Fibroblast of the conjunctiva (primary cell): ENCODE results near the gene TLE1.
"Not testable (repeated sequence)": the region's sequence is repeated elsewhere in the genome, so short reads cannot be mapped to it uniquely, and the experiment has no call there.

Experiments
- DNase-seq: peaks from one replicate; pipeline ENCODE4 v3.0.0-alpha.2; 2010; ENCODE audit warnings: low read depth

The TLE1 gene

DNA sequence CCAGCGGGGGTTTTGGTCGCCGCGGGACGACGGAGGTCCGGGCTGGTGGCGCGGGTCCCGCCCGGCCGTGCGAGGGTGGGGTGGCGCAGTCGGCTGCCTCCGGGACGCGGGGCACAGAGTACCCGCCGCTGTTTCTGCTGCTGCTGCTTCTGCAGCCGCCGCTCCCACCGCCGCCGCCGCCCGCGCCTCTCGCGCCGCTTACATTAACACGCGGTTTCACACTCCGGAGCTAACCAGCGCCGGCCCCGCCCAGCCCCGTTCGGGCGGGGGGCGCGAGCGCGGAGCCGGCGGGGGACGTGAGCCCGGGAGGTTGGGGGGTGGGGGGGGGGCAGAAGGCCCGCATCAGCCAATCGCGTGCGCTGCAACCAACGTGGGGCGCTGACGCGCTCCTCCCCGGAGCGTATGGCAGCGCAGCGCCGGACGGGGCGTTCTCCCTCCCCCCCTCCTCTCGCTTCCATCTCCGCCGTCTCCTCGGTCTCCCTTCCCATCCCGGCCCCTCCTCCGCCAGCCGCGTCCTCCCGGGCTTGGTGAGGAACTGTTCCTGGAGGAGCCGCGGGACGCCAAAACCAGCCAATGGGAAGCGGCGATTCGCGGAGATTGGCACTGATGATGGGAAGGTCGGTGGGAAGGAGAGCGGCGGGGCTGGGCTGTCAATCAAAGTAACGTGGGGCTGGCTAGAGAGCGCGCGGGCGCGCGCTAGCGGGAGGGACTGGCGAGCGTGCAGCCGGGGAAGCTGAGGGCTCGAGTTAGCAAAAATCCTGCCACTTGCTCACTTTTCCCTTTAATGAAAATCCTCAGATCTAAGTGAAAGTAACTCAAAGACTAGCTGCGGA lies at the start of gene TLE1:
TLE1 (minus strand) TSS at position 205 of the 833 bp plus-strand sequence. CDS start 1,307 bp downstream, outside the sequence.
- peak; percentile 98 for DNase-seq

DNA sequence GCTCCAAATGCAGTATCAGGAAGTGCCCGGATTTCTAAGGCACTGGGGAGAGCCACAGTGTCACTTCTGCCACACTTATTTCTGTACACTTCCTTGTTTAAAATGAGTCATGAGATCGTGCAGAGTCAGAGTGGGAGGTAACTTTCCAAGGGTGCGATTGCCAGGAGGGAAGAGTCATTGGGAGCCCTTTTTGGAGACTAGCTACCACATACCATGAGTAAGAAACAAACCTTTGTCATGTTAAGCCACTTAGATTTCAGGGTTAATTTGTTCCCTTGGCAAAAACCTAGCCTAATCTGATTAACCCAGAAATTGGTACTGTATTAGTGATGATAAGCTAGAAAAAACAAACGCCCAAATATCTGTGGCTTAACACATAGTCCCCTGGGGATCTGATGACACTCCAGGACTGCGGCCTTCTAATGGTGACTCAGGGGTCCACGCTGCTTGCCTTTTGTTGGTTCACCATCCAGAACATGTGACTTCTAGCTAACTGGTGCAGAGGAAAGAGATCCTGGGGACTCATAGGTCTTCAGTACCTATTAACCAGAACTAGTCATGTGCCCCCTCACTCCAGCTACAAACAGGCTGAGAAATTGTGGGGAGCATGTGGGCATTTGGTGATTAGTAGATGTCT lies 48.6 kb upstream of the TLE1 start:
- peak; percentile 18 for DNase-seq

DNA sequence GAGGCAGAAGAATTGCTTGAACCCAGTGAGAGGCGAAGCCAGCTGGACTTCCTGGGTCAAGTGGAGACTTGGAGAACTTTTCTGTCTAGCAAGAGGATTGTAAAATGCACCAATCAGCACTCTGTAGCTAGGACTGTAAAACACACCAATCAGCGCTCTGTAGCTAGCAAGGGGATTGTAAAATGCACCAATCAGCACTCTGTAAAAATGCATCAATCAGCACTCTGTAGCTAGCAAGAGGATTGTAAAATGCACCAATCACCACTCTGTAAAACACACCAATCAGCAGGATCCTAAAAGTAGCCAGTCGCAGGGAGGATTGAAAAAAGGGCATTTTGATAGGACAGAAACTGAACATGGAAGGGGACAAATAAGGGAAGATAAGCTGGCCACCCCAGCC lies 41.2 kb upstream of the TLE1 start:
- DNase-seq, result not testable (repeated sequence)

DNA sequence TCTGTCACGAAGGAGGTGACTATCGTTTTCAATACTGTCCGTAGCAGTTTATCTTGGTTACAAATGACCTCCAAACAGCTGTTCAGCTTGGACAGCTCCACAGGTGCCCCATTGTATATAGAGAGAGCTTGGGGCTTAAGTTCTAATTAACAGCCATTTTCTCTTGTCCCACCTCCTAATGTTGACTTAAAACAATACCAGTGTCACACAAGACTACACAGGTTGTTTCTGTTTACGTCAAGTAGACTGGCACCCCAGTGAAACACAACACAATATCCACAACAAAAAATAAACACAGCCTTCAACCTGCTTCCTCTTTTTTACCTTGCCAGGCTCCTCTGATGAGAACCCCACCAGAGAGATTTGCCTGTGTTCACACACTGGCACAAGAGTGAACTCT lies 39.8 kb upstream of the TLE1 start:
- no peak for DNase-seq

DNA sequence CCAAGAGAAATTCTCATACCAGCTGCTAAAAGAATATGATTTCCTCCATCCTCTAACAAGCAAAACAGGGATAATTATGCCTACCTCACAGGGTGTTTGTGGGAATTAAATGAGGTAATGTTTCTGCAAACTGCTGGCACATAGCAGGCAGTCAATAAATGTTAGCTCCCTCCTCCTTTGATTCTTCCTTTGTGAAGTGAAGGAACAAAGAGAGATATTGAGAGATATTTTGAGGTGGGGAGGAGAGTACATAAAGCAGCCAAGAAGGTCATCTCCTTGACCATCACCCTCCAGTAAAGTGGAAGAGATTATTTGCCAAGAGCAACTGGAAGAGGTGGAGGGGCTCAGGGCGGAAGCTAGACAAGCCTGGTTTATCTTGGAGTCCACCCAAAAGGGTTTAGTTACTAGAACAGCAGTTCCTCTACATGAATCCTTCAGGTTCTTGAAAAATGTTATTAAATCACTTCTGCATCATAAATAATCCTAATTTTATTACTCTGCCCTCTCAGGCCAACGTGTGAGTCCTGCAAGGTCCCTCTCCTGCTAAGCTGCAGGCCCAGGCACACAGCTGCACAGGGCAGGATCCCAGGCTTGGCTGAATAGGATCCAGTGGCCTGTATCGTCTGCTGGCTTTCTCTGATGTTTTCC lies 35.0 kb upstream of the TLE1 start:
- DNase-seq, result no peak

DNA sequence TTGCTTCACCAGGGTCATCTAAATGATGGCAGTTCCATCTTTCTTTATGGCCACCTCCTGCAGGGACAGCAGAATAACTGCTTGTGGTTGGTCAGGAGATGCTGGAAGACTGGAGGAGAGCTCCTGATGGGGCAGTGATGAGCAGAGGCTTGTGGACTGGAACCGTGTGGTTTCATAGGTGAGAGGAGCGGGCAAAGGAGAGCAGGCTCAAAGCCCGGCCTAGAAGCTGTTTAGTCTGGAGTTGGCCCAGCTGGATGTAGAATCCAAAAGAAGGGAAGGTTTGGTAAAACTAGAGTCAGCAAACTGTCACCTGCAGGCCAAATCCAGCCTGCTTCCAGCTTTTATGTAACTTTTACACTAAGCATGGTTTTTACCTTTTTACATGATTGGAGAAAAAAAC lies 32.9 kb upstream of the TLE1 start:
- no peak for DNase-seq

DNA sequence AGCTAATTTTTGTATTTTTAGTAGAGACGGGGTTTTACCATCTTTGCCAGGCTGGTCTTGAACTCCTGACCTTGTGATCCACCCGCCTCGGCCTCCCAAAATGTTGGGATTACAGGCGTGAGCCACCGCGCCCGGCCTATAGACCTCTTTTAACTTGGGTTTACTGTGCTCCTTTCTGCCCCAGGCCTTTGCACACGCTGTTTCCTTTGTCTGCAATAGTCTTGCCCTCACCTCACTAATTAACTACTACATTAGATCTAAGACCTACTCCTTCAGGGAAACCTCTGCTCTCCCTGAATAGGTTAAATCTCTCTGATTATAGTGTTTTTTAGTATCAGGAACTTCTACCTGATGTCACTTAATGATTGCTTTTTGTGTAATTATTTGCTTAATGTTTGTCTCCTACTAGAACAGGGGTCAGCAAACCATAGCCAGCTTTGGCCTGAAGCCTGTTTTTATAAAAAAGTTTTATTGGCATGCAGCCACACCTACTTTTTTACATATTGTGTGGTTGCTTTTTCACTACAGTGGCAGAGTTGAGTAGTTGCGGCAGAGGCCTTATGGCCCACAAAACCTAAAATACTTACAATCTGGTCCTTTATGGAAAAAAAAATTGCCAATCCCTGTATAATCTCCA lies 31.2 kb upstream of the TLE1 start:
- no peak for DNase-seq

DNA sequence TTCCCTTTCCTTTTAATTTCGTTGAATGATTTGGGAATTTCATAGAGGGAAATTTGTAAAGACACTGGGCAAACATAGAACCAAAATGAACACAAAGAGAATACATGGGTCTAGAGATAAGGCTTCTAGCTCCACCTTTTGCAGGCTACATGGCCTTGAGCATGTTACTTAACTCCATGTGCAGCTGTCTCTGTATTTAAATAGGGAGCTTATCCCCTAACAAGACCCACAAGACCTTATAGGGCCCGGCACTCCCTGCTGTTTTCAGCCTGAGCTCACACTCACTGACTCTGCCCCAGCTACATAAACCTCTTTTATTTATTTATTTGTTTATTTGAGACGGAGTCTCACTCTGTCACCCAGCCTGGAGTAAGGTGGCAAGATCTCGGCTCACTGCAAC lies 30.6 kb upstream of the TLE1 start:
- no peak for DNase-seq

DNA sequence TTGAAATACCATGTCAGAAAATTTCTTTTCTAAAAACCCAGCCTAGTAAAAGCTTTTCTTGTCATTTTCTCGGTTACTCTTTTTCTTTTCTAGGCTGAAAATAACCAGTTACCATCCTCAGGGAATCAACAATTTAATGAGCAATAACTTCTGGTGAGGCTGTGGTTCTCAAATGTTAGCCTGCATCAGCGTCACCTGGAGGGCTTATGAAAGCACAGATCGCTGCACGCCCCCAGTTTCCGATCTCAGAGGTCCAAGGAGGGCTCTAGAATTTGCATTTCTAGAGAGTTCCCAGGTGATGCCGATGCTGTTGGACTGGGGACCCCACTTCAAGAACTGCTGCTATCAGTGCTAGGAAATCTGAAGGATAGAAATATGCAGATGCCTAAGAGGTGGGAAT lies 28.9 kb upstream of the TLE1 start:
- no peak for DNase-seq

DNA sequence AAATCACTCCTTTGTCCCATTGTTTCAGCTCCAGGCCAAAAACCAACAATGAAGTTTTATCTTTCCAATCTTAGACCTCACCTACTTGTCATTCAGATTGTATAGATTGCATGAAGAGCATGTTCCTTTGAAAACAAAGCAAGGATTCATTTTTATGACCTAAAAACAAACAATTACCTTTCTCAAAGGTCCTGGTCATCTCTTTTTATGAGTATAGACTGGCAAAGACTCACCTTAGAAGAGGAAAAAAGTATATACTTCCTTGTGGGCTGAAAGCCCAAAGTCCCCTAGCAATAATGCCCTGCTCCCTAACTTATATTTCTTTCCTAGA lies 28.4 kb upstream of the TLE1 start:
- DNase-seq, result no peak

DNA sequence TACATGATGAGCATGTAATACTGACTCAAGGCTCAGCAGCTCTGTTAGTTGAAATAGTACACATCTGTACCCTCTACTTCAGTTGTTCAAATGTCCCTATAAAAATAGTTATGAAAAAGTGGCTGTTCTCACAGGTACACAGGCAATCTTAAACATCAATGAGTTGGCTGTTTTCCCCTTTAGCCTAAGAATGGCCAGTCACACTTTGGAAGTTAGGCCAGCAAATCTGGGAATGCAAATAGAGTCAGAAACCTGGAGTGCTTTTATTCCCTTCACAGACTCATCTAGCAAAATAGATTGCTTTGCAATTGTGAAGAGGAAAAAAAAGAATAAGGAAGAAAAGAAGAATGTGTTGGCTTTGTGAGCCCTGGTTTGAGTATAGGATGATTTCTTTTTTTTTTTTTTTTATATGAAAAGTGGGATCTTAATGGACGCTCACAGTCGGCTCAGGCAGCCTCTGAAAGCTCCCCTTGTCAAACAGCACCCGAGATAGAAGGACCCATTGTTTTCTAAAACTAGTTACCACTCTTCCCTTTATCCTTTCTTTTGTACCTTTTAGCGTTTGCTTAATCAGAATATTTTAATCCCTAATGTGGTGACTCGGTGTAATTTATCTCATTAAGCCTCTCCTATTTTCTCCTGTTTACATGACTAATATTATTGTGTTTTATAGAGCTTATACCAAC lies 27.9 kb upstream of the TLE1 start:
- DNase-seq, result no peak

DNA sequence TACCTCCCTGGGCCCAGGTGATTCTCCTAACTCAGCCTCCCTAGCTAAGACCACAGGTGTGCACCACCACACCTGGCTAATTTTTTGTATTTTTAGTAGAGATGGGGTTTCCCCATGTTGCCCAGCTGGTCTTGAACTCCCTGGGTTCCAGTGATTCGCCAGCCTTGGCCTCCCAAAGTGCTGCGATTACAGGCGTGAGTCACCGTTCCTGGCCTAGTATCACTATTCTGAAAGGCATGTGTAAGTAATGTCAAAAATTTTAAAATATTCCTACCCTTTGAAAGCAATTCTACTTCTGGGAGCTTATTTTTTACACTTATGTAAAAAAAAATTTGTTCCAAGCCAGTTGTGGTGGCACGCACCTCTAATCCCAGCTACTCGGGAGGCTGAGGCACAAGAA lies 27.1 kb upstream of the TLE1 start:
- no peak for DNase-seq

DNA sequence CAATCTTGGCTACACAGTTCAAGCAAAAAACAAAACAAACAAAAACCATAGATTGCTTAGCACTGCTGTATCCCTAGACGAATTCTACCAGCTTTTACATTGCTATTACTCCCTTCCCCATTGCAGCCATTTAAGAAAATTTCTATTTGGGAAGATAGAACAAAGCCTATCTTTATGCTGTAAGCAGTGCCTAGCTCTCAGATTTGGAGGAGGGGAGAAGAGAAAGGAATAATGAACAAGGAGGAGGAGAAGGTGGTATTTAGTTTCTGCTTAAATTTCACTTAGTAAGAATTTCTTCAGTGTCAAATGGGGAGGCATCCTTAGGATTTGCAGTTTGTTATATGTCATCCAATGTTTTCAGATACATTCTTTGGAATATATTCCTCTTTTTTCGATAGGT lies 16.2 kb upstream of the TLE1 start:
- no peak for DNase-seq

DNA sequence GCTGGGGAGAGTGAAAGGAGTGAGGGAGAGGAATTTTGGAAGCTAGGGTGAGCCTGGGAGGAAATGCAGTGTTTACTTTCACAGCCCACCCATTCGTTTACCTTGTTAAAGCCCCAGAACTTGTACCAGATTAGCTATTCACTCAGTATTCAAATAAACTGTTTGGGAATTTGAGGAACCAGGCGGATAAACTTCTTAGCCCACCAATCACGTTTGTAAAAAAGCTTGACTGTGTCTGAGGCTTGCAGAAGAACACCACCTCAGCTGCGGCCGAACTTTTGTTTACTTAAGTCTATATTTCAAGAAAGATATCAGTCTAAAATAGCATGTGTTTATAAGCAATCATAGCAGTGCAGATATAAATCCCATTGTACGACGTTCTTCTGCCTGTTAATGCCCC lies 5.2 kb upstream of the TLE1 start:
- no peak for DNase-seq

DNA sequence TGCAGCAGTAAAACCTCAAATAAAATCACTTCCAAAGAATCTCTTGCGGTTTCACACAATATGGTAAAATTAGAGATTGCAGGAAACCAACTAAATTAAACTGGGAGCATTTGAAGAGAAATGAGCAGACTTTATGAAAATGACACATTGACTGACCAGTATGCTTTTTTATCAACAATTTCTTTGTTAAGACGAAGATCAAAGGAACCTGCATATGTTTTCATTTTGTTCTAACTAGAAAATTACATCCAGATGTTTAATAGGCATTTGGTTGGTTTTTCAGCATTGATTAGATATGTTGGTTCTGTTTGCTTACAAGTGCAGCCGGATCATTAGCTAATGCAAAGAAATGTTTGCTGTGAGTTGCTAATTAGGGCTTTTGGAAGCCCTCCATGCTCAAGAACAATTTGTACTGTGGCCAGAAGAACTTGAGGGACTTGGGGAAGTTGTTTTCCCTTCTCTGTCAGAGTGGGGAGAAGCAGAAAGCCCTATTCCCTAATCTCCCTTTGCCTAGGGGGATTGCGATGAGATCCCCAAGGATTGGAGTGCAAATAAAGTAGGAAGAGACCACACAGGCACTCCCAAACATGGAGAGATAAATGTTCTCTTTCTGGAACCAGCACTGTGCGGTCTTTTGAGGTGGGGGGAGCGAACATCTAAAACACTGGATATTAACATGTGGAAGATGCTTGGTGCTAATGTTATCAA lies 4.5 kb upstream of the TLE1 start:
- no peak for DNase-seq

DNA sequence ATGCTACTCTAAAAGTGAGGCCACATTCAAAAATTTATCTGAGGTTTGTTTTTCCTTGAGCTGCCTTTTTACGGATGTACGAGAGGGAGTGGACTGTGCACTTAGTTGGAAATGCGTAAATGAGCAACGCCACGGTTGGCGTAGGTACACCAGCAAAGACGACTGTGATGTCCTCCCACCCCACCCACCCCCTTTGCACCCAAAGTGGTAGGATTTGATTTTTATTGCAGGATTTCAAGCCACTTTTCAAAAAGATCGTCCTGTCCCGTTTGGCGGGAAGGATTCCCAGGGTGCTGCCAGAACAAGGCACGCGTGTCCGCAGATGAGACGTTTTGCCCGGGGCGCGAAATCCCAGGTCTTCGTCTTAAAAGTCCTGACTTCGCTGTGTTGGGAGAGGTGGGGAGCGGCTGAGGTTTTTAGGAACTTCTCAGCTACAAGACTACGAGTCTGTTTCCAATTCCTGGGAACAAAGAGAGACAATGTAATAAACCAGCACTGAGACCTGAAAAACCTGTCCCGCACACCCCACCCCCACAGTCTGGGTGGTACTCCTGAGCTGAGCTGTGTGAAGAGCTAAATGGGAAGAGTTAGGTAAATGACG lies 1.0 kb upstream of the TLE1 start:
- DNase-seq, result no peak

DNA sequence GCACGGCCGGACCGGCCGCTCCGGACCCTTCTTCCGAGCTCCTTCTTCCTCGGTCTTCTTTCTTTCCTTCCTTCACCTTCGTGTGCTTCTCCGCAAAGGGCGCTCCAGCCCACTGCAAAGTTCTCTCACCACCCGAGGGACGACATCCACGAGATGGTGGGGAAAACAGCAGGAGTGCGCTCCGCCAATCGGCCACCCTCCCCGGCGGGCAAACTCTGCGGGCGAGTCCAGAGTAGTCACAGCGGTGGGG lies 329 bp downstream of the TLE1 start:
- not testable (repeated sequence) for DNase-seq

DNA sequence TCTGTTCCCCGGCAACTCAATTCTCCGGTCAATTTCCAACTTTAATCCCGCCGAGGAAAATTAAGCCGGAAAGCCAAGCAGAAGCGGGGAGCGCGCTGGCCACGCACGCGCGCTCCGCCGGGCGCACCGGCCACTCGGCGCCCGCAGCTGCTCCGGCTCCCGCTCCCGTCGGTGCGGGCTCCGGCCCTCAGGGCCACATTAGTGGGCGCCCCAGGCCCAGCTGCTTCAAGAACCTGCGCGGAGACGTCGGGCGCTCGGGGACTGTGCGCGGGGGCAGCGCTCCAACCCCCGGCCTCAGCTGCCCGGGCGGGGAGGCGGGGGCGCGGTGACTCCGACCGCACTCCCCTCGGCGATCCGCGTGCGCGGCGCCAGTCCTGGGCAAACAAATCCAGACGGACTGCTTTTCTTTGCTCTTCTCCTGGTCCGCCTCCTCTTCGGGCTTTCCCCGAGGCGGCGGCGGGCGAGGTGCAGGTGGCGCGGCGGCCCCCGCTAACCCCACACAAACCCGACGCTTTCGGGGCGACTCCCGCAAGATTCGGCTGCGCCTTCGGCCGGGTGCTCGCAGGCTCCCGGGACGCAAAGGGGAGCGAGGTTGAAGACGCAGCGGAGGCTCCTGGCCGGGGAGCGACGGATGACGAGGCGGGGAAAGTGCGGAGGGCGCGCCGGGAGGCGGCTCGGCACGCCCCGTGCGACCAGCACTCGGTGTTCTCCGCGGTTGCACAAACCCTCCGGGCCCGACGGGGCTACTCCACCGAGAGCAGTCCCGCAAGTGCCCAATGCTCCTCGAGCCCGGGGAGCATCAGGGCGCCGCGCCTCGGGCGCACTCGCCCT lies 870 bp downstream of the TLE1 start:
- not testable (repeated sequence) for DNase-seq

DNA sequence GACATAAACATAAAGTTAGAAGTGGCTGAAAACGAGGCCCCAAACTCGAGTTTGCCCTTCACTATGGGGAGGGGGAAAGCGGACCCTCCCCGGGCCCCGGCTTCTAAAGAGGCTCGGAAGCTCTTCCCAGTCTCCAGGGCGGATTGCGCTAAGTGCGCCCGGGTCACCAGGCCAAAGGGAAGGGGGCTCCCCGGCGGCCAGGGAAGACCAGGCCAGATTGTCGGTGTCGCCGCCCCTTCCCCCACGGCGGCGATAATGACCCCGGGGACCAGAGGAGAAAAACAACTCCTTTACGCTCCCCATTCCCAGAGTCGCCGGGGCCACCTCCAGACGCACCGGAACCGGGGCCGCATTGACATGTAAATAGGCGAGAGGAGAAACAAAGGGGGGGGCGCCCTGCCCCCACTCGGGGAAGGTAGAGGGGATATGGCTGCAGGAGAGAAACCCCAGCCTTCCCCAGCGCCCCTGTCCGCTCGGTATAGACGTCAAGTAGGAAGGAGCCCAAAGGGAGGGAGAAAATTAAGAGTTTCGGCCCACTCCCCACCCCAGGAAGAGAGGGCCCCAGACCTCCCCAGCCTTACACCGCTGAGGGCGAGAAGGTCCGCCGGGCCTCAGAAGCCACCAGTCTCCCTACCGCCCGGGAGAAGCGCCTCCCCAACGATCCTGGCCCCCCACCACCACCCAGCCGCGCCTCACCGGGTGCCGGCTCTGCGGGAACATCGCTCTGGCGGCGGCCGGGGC lies 1.7 kb downstream of the TLE1 start:
- DNase-seq, result no peak
